Loucy (cell line): ENCODE results near the gene PBX2.
A peak's percentile ranks its signal among the peaks of the same experiment; 100 is the strongest.

Experiments used
- H2AFZ ChIP-seq: fragments of 200-600 bp; sonication (generic); 2 replicates; pipeline ENCODE4 v1.6.0; 2016; ENCODE audit warnings: antibody characterized with exemption, mild to moderate bottlenecking, low read length, moderate library complexity
- H3F3A ChIP-seq: fragments of 200-600 bp; 2 replicates; pipeline ENCODE4 v1.6.0; 2016; ENCODE audit warnings: antibody characterized with exemption, low read depth, mild to moderate bottlenecking
- H3K27me3 ChIP-seq: fragments of 200-600 bp; sonication (generic); 2 replicates; pipeline ENCODE4 v1.6.1; 2014; ENCODE audit warnings: low read length, mild to moderate bottlenecking; ENCODE audit not compliant: insufficient read depth, poor library complexity, severe bottlenecking
- H3K36me3 ChIP-seq: fragments of 200-600 bp; sonication (generic); 2 replicates; pipeline ENCODE4 v1.6.1; 2016; ENCODE audit warnings: low read length; ENCODE audit not compliant: insufficient read depth
- H3K4me1 ChIP-seq: fragments of 200-600 bp; sonication (generic); 2 replicates; pipeline ENCODE4 v1.5.1; 2014; ENCODE audit warnings: low read length, mild to moderate bottlenecking; ENCODE audit not compliant: insufficient read depth, poor library complexity, severe bottlenecking
- H3K4me2 ChIP-seq: fragments of 200-600 bp; sonication (generic); 2 replicates; pipeline ENCODE4 v1.6.0; 2014; ENCODE audit warnings: antibody characterized with exemption, low read length, low read depth, mild to moderate bottlenecking; ENCODE audit not compliant: poor library complexity, severe bottlenecking
- H3K4me3 ChIP-seq: fragments of 200-600 bp; sonication (generic); 2 replicates; pipeline ENCODE4 v1.5.1; 2014; ENCODE audit warnings: low read length, mild to moderate bottlenecking, mixed read lengths; ENCODE audit not compliant: poor library complexity, severe bottlenecking
- H3K79me2 ChIP-seq: fragments of 200-600 bp; sonication (generic); 2 replicates; pipeline ENCODE4 v1.6.1; 2014; ENCODE audit warnings: low read length; ENCODE audit not compliant: insufficient read depth
- H3K9ac ChIP-seq: fragments of 200-600 bp; sonication (generic); 2 replicates; pipeline ENCODE4 v1.6.0; 2014; ENCODE audit warnings: mild to moderate bottlenecking, low read depth, low read length, moderate library complexity; ENCODE audit not compliant: poor library complexity, severe bottlenecking
- H3K9me2 ChIP-seq: fragments of 200-600 bp; sonication (generic); replicated peaks from 2 replicates; pipeline ENCODE4 v1.6.1; 2016; ENCODE audit warnings: low read depth, low read length, mixed read lengths
- H3K9me3 ChIP-seq: fragments of 200-600 bp; sonication (generic); 2 replicates; pipeline ENCODE4 v1.6.1; 2014; ENCODE audit warnings: mild to moderate bottlenecking, antibody characterized with exemption, low read length, low read depth; ENCODE audit not compliant: insufficient read depth
- H4K20me1 ChIP-seq: fragments of 200-600 bp; sonication (generic); 2 replicates; pipeline ENCODE4 v1.6.0; 2014; ENCODE audit warnings: antibody characterized with exemption, low read length, mild to moderate bottlenecking; ENCODE audit not compliant: insufficient read depth, poor library complexity, severe bottlenecking
- EZH2phosphoT487 ChIP-seq: fragments of 200-600 bp; IDR thresholded peaks from 2 replicates; pipeline ENCODE4 v1.6.1; 2018; ENCODE audit warnings: antibody characterized with exemption, mild to moderate bottlenecking, moderate library complexity, borderline replicate concordance
- TF ChIP-seq, protein P1 (sequence below): fragments of 200-600 bp; sonication (generic); conservative IDR thresholded peaks from 2 replicates; pipeline ENCODE4 v1.5.1; 2014; ENCODE audit warnings: mild to moderate bottlenecking, antibody characterized with exemption, low read length

PBX2 gene

DNA sequence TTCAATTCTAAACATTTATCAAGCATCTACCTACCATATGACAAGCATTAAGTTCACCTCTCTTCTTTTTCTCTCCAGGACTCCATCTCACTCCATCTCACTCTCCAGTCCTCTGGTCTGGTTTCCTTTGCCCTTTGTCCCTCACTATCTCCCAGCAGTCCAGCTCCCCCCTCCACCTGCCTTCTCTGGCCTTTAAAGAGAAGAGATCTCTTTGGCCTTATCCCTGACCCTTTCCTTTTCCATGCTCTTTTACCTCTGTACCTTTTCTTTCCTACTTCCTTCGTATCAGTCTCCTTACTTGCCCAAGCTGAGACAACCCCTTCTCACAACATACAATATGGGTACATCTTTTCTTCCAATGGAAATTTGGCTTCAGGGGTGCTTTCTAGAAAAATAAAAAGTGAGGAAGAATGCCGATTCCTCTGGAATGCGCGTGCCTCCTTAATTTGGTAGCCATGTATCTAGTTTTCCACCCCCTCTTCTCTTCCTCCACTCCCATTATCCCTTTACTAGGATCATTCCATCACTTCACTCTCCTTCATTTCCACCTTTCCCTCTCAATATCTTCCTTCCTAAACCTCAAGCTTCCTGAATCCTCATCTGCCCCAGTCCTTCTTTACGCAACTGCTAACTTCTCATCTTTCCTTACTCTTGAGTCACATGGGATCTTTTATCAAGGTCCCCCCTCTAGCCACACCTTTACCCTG, 13.4 kb downstream of the PBX2 start:
- no peaks in the 10 kb centered on the region for H3K36me3 ChIP-seq
- TF ChIP-seq, protein P1, sequence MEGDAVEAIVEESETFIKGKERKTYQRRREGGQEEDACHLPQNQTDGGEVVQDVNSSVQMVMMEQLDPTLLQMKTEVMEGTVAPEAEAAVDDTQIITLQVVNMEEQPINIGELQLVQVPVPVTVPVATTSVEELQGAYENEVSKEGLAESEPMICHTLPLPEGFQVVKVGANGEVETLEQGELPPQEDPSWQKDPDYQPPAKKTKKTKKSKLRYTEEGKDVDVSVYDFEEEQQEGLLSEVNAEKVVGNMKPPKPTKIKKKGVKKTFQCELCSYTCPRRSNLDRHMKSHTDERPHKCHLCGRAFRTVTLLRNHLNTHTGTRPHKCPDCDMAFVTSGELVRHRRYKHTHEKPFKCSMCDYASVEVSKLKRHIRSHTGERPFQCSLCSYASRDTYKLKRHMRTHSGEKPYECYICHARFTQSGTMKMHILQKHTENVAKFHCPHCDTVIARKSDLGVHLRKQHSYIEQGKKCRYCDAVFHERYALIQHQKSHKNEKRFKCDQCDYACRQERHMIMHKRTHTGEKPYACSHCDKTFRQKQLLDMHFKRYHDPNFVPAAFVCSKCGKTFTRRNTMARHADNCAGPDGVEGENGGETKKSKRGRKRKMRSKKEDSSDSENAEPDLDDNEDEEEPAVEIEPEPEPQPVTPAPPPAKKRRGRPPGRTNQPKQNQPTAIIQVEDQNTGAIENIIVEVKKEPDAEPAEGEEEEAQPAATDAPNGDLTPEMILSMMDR = no peak
- no peak for TF ChIP-seq EZH2phosphoT487
- peaks cover 47% of the 10 kb centered on the region for H3K4me1 ChIP-seq
- H3K4me2 ChIP-seq = peak overlapping the region; percentile 88
- no peaks in the 10 kb centered on the region for H3K27me3 ChIP-seq
- H3F3A ChIP-seq = peaks cover 4% of the 10 kb centered on the region; the same call in 1 of the 2 replicates
- no peaks in the 10 kb centered on the region for H3K9me2 ChIP-seq
- H3K79me2 ChIP-seq = peaks cover 64% of the 10 kb centered on the region
- H4K20me1 ChIP-seq = no peaks in the 10 kb centered on the region
- H3K9me3 ChIP-seq = no peaks in the 10 kb centered on the region
- H3K4me3 ChIP-seq = peak overlapping the region; percentile 88
- H3K9ac ChIP-seq = peak overlapping the region; percentile 98
- no peak overlapping the region; the same call in 1 of the 2 replicates for H2AFZ ChIP-seq

DNA sequence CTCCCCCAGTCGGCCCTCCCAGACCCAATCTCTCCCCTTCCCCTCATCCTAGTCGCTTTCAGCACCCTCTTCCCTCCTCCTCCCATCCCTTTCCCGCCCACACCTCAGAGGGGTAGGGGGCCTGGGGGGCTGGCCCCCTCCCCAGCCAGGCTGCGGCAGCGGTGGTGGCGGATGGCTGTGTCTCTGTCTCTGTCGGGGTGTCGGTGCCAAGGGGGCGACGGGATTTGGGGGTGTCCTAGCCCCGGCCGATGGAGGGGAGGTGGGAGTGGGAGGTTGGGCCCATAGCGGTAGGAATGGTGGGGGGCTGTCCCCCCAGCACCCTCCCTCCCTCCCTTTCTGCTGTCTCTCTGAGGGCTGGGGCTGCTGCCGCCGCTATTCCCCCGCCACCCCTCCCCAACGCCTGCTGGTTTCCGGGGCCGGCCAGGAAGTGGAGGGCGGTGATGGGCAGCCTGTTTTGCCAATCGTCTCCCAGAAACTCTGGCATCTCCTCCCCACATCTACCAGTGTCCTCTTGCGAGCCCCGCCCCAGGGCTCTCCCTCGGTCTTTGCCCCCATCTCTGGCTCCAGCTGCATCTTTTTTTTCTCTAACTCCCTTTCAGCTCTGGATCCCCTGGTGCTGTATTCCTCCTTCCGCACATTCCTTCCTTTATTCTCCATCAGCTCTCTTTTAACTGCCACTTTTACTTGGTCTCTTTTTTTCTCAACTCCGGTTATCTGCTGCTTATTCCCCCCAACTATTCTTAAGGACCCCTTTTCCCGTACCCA, 14.1 kb downstream of the PBX2 start, which contains the start of gene AGPAT1:
Gene AGPAT1, minus strand, starts transcription at position 374 of the 765 bp plus-strand sequence. CDS start 4,588 bp downstream, outside the sequence.
- peak within 1 kb of the TSS; percentile 88 for H3K4me3 ChIP-seq
- no peaks in the 10 kb centered on the region for H4K20me1 ChIP-seq
- peaks cover 57% of the 10 kb centered on the region for H3K79me2 ChIP-seq
- H3K9me3 ChIP-seq = no peaks in the 10 kb centered on the region
- H3K27me3 ChIP-seq = no peaks in the 10 kb centered on the region
- peaks cover 47% of the 10 kb centered on the region for H3K4me1 ChIP-seq
- TF ChIP-seq EZH2phosphoT487 = no peak
- TF ChIP-seq, protein P1 = no peak
- peak within 1 kb of the TSS; percentile 98 for H3K9ac ChIP-seq
- H3K36me3 ChIP-seq = no peaks in the 10 kb centered on the region
- H3F3A ChIP-seq = peaks cover 4% of the 10 kb centered on the region; the same call in 1 of the 2 replicates
- peak within 1 kb of the TSS; percentile 74 for H2AFZ ChIP-seq
- no peaks in the 10 kb centered on the region for H3K9me2 ChIP-seq
- peak within 1 kb of the TSS; percentile 88 for H3K4me2 ChIP-seq

DNA sequence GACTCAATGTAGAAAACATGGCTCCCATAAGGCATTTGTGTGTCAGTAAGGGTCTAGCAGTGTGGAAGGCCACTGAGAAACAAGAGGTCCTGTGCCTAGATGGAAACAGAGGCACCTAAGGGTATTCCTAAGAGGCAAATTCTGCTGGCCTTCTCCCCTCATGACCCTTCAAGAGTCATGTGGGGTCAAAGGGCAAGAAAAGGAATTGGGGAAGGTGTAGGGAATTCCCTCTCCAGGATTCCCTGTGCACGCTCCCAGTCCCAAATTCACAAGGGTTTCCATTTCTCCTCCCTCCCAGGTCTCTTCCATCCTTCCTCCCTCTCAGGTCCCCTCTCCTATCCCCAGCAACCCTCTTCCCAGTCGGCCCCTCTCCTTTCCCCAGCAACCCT, 14.7 kb downstream of the PBX2 start:
- H3K4me1 ChIP-seq = peaks cover 47% of the 10 kb centered on the region
- H3K4me3 ChIP-seq = peak overlapping the region; percentile 88
- peak overlapping the region; percentile 85 for H3K4me2 ChIP-seq
- H3F3A ChIP-seq = peaks cover 4% of the 10 kb centered on the region; the same call in 1 of the 2 replicates
- no peaks in the 10 kb centered on the region for H4K20me1 ChIP-seq
- no peaks in the 10 kb centered on the region for H3K9me2 ChIP-seq
- no peak overlapping the region for H2AFZ ChIP-seq
- no peaks in the 10 kb centered on the region for H3K9me3 ChIP-seq
- no peaks in the 10 kb centered on the region for H3K36me3 ChIP-seq
- H3K9ac ChIP-seq = peak overlapping the region; percentile 98
- TF ChIP-seq, protein P1 = no peak
- TF ChIP-seq EZH2phosphoT487 = no peak
- H3K27me3 ChIP-seq = no peaks in the 10 kb centered on the region
- H3K79me2 ChIP-seq = peaks cover 52% of the 10 kb centered on the region
